K562 (cell line): Measurements from ENCODE around the gene ARHGAP24. TPM values are rescaled to one million over a fixed set of nuclear protein-coding genes. Genes with fewer than 3 reads are reported as not detected.

ENCODE experiments used
- ATAC-seq: fragments of 200-7000 bp; cut with Tn5 transposase; 3 replicates; pipeline ENCODE4 v1.9.1; 2020; ENCODE audit warnings: moderate library complexity
- BruUV-seq: library from RNA; stranded (reverse); fragments of 400-500 nt; replicated peaks from 2 replicates; lab custom pipeline; 2021; lab: Mats Ljungman, UMichigan
- CTCF ChIA-PET: fragments of 300-600 bp; formaldehyde crosslinking; extraction: SDS; loops from one replicate; lab custom pipeline; 2021; ENCODE audit warnings: low intra/inter-chr PET ratio; lab: Yijun Ruan, JAX
- POLR2A ChIA-PET: fragments of 300-600, 350-650 bp; sonication (Branson Sonifier 250); formaldehyde crosslinking; extraction: SDS; loops from one replicate; lab custom pipeline; 2021; ENCODE audit warnings: antibody characterized with exemption, inconsistent platforms; lab: Yijun Ruan, JAX
- DNase-seq, 4 experiments: peaks; one replicate each; pipeline versions ENCODE4 v3.0.0 to v3.0.0-alpha.2; 2011 to 2018; ENCODE audit warnings: low spot score in 3 of 4, mixed read lengths in 3 of 4; ENCODE audit errors: extremely low read depth in 1 of 4
- FAIRE-seq: peaks from 2 replicates; lab custom pipeline; 2011; peaks lifted over from hg19 to GRCh38; lab: Jason Lieb, UNC
- H2AFZ ChIP-seq: 2 replicates; pipeline ENCODE4 v1.6.0; 2011; ENCODE audit warnings: low read depth, low read length, control low read depth, inconsistent platforms
- H3K27ac ChIP-seq: fragments of 200-600 bp; 3 replicates; pipeline ENCODE4 v1.8.0; 2011; ENCODE audit warnings: low read depth, mild to moderate bottlenecking, control low read depth, inconsistent platforms, low read length, moderate library complexity, mixed read lengths; ENCODE audit errors: extremely low read depth
- H3K27me3 ChIP-seq, 2 experiments: fragments of 300-600 bp in 1 of 2; 2 replicates in 1 of 2; 3 replicates in 1 of 2; pipeline versions ENCODE4 v1.6.0 to v1.8.0; 2011; ENCODE audit warnings: inconsistent platforms in 2 of 2, low read length in 2 of 2, mild to moderate bottlenecking in 1 of 2, mixed read lengths in 1 of 2, moderate library complexity in 1 of 2; ENCODE audit not compliant: control insufficient read depth in 2 of 2, insufficient read depth in 2 of 2
- H3K36me3 ChIP-seq: fragments of 300-600 bp; 3 replicates; pipeline ENCODE4 v1.8.0; 2011; ENCODE audit warnings: mild to moderate bottlenecking, low read length, inconsistent platforms; ENCODE audit not compliant: control insufficient read depth, insufficient read depth
- H3K4me1 ChIP-seq, 2 experiments: fragments of 200-600 bp in 1 of 2; replicated peaks in 1 of 2; 2 replicates in 1 of 2; 3 replicates in 1 of 2; pipeline versions ENCODE4 v1.5.1 to v1.8.0; 2011; ENCODE audit warnings: inconsistent platforms in 2 of 2, low read length in 2 of 2, mild to moderate bottlenecking in 1 of 2, mixed read lengths in 1 of 2, moderate library complexity in 1 of 2; ENCODE audit not compliant: control insufficient read depth in 2 of 2, insufficient read depth in 2 of 2
- H3K4me2 ChIP-seq: 2 replicates; pipeline ENCODE4 v1.6.1; 2011; ENCODE audit warnings: low read length, control low read depth, inconsistent platforms, mixed read lengths; ENCODE audit not compliant: insufficient read depth
- H3K4me3 ChIP-seq: fragments of 200-600 bp; sonication (generic), shearing (Covaris generic); 2 replicates; pipeline ENCODE4 v1.5.1; 2016; ENCODE audit warnings: control low read depth, inconsistent platforms
- H3K79me2 ChIP-seq: fragments of 200-600 bp; 3 replicates; pipeline ENCODE4 v1.8.0; 2011; ENCODE audit warnings: low read length, inconsistent platforms; ENCODE audit not compliant: control insufficient read depth, insufficient read depth
- H3K9ac ChIP-seq, 2 experiments: 2 replicates each; pipeline versions ENCODE4 v1.6.0 to v1.6.1; 2011; ENCODE audit warnings: low read depth in 2 of 2, low read length in 2 of 2, control low read depth in 1 of 2, inconsistent platforms in 1 of 2, mild to moderate bottlenecking in 1 of 2, mixed read lengths in 1 of 2; ENCODE audit not compliant: insufficient read depth in 1 of 2
- H3K9me1 ChIP-seq: one replicate; pipeline ENCODE4 v1.6.0; 2011; ENCODE audit warnings: inconsistent platforms, mild to moderate bottlenecking, low read length, moderate library complexity; ENCODE audit not compliant: control insufficient read depth, insufficient read depth
- H3K9me3 ChIP-seq: replicated peaks from 2 replicates; pipeline ENCODE4 v1.5.1; 2011; ENCODE audit warnings: low read depth, low read length, inconsistent platforms; ENCODE audit not compliant: control insufficient read depth, insufficient read depth
- H4K20me1 ChIP-seq: replicated peaks from 2 replicates; pipeline ENCODE4 v1.6.1; 2011; ENCODE audit warnings: low read length, inconsistent platforms, mixed read lengths; ENCODE audit not compliant: control insufficient read depth, insufficient read depth
- FOXA1 ChIP-seq: fragments of 450-650 bp; IDR thresholded peaks from 2 replicates; pipeline ENCODE4 v1.6.1; 2016; ENCODE audit warnings: mild to moderate bottlenecking, borderline replicate concordance
- MAZ ChIP-seq, 2 experiments: fragments of 450-650 bp in 1 of 2; sonication (generic) in 1 of 2; formaldehyde crosslinking; IDR thresholded peaks in 1 of 2; conservative IDR thresholded peaks in 1 of 2; 2 replicates each; pipeline versions ENCODE4 v1.4.0 to v1.5.0; 2020; ENCODE audit warnings: mild to moderate bottlenecking in 1 of 2, missing genetic modification reagents in 1 of 2
- NFATC3 ChIP-seq: fragments of 450-650 bp; IDR thresholded peaks from 2 replicates; pipeline ENCODE4 v1.6.1; 2017; ENCODE audit warnings: mild to moderate bottlenecking
- NR3C1 ChIP-seq: sonication (generic); formaldehyde crosslinking; IDR thresholded peaks from 2 replicates; pipeline ENCODE4 v1.8.1; 2022; ENCODE audit warnings: missing genetic modification reagents
- RUNX1 ChIP-seq: sonication (generic); IDR thresholded peaks from 2 replicates; pipeline ENCODE4 v1.6.1; 2016; ENCODE audit warnings: antibody characterized with exemption, low read depth
- SP2 ChIP-seq: IDR thresholded peaks from 2 replicates; pipeline ENCODE4 v1.6.1; 2011; ENCODE audit warnings: mild to moderate bottlenecking, low read depth, low read length, moderate library complexity; ENCODE audit not compliant: poor library complexity, severe bottlenecking; ENCODE audit errors: extremely low read depth
- THRAP3 ChIP-seq: fragments of 450-650 bp; IDR thresholded peaks from 2 replicates; pipeline ENCODE4 v1.6.1; 2016; ENCODE audit warnings: mild to moderate bottlenecking, inconsistent platforms, borderline replicate concordance
- whole genome bisulfite sequencing: fragments of 100-300 bp; shearing (Covaris generic); methylation state at CpG from one replicate; pipeline ENCODE4 v1.1.6; 2016; ENCODE audit warnings: low coverage, mixed read lengths; ENCODE audit not compliant: insufficient coverage; ENCODE audit errors: missing lambda C conversion rate; 5-methylcytosine and 5-hydroxymethylcytosine counted together
- in situ Hi-C: fragments of 300-500 bp; cut with MboI; formaldehyde crosslinking; loops from 4 replicates; pipeline ENCODE4 v1.15.0; 2018; ENCODE audit warnings: inconsistent platforms, mixed read lengths
- intact Hi-C: fragments of 100-400 bp; cut with micrococcal nuclease; formaldehyde crosslinking; loops from 2 replicates; pipeline ENCODE4 v1.14.2; 2022
- polyA plus RNA-seq, 8 experiments: library from polyadenylated mRNA; depleted of rRNA in 4 of 8; stranded (reverse) in 5 of 8; unstranded in 3 of 8; fragments of >200 nt; fragmentation: Nextera tagmentation in 2 of 8; fragmentation: Illumina TruSeq in 1 of 8; extraction: Ambion mirVana in 2 of 8; extraction: Trizol in 1 of 8; gene quantifications; 2 replicates each; pipeline versions ENCODE4 v1.2.1 to v1.2.3, GENCODE V29; 2011 to 2014; ENCODE audit warnings: inconsistent platforms in 1 of 8, missing spikeins in 1 of 8
- total RNA-seq, 7 experiments: library from RNA; depleted of rRNA in 6 of 7; stranded (reverse); fragments of >200 nt in 6 of 7; fragmentation: Illumina TruSeq in 2 of 7; extraction: Trizol in 2 of 7; gene quantifications; 2 replicates each; pipeline versions ENCODE4 v1.2.1 to v1.2.3, GENCODE V29; 2011 to 2021; ENCODE audit warnings: low replicate concordance in 1 of 7
- TF ChIP-seq, protein P1 (sequence below): sonication (generic); formaldehyde crosslinking; IDR thresholded peaks from 2 replicates; pipeline ENCODE4 v1.9.0; 2022; ENCODE audit warnings: mild to moderate bottlenecking, missing genetic modification reagents
- TF ChIP-seq, protein P2 (sequence below): fragments of 450-650 bp; IDR thresholded peaks from 2 replicates; pipeline ENCODE4 v1.7.0; 2016; ENCODE audit warnings: borderline replicate concordance

ARHGAP24 gene
- total and polyA plus RNA-seq, 9 of the 15 experiments (the other 6 are each of a cell fraction or from before 2014, with no cell fraction given), result 8.0 to 22.6 (median 14.0) TPM

DNA sequence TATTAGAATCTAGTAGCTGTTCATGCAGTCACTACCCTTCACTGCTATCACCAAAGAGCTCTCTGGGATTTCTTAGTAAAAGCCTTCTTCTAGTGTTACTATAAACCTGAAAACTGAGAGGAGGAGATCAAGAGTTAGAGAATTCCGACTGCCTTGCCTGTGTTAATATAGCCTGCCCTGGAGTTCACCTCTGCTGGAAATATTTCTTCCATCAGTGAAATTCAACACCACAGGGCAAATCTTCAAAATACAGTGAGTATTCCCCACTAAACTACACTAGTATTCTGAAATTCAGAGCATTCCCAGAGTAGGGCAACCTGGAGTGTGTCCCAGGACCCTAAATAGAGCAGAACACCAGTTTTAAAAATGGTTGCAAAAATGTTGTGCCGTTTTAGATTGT is 301.1 kb downstream of the ARHGAP24 start (continued):
- no peak for TF ChIP-seq MAZ (CRISPR knock-in tag; conservative IDR thresholded peaks at IDR 0.05 in 1 of 2, IDR thresholded peaks at IDR 0.05 in 1 of 2)

- Histone ChIP-seq H3K27ac (no peak overlapping the region), H3K79me2 (no peaks in the 10 kb centered on the region), H3K36me3 (no peaks in the 10 kb centered on the region), H3K9ac (no peak overlapping the region), H4K20me1 (no peaks in the 10 kb centered on the region), H3K9me1 (no peaks in the 10 kb centered on the region), H3K4me1 (no peaks in the 10 kb centered on the region), H3K27me3 (no peaks in the 10 kb centered on the region), H3K4me2 (no peak overlapping the region), H2AFZ (no peak overlapping the region), H3K9me3 (no peaks in the 10 kb centered on the region), H3K4me3 (no peak overlapping the region)
- TF ChIP-seq RUNX1, result no peak
- TF ChIP-seq NFATC3, result no peak
- TF ChIP-seq SP2, result no peak
- no peak for TF ChIP-seq NR3C1 (CRISPR knock-in tag)
- no peak for TF ChIP-seq FOXA1
- TF ChIP-seq, protein P1, sequence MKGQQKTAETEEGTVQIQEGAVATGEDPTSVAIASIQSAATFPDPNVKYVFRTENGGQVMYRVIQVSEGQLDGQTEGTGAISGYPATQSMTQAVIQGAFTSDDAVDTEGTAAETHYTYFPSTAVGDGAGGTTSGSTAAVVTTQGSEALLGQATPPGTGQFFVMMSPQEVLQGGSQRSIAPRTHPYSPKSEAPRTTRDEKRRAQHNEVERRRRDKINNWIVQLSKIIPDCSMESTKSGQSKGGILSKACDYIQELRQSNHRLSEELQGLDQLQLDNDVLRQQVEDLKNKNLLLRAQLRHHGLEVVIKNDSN, result no peak
- no peak for TF ChIP-seq THRAP3
- TF ChIP-seq, protein P2, sequence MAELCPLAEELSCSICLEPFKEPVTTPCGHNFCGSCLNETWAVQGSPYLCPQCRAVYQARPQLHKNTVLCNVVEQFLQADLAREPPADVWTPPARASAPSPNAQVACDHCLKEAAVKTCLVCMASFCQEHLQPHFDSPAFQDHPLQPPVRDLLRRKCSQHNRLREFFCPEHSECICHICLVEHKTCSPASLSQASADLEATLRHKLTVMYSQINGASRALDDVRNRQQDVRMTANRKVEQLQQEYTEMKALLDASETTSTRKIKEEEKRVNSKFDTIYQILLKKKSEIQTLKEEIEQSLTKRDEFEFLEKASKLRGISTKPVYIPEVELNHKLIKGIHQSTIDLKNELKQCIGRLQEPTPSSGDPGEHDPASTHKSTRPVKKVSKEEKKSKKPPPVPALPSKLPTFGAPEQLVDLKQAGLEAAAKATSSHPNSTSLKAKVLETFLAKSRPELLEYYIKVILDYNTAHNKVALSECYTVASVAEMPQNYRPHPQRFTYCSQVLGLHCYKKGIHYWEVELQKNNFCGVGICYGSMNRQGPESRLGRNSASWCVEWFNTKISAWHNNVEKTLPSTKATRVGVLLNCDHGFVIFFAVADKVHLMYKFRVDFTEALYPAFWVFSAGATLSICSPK, result no peak
- DNase-seq (no peak), ATAC-seq (no peak), FAIRE-seq (no peak)
- CTCF ChIA-PET, result no interaction called here
- intact Hi-C loops, result no loop called here
- WGBS, result 64% methylated on average over 1 of the region's 1 CpG
- POLR2A ChIA-PET, result no interaction called here
- BruUV-seq, result no TSS peak
- in situ Hi-C loops, result no loop called here
Observed at GRCh38 chr4:85776579-85776978, 301.6 kb downstream of the ARHGAP24 start.
